T-cell (primary cell): ENCODE measurements around the gene TBCE. TPM values are rescaled to one million over a fixed set of nuclear protein-coding genes. Genes with fewer than 3 reads are reported as not detected.
"Not testable (repeated sequence)": the region's sequence is repeated elsewhere in the genome, so short reads cannot be mapped to it uniquely, and the experiment has no call there.

ENCODE experiments used
- ATAC-seq, 4 experiments: fragments of 200-7000 bp in 3 of 4; fragments of 150-1000 bp in 1 of 4; cut with Tn5 transposase; replicated peaks in 1 of 4; 1 replicate in 3 of 4; 2 replicates in 1 of 4; pipeline ENCODE4 v1.10.0; 2021; ENCODE audit warnings: moderate library complexity in 3 of 4, mild to moderate bottlenecking in 2 of 4, moderate number of reproducible peaks in 1 of 4
- CTCF ChIA-PET, 2 donors: fragments of 300-600 bp; sonication (Branson Sonifier 250); formaldehyde crosslinking; loops; one replicate each; lab custom pipeline; 2022; ENCODE audit warnings: antibody characterized with exemption in 2 of 2; lab: Charles Lee
- POLR2A ChIA-PET, 2 donors: fragments of 300-600 bp; sonication (Branson Sonifier 250); formaldehyde crosslinking; loops; one replicate each; lab custom pipeline; 2022; ENCODE audit warnings: antibody characterized with exemption in 2 of 2; lab: Charles Lee
- DNase-seq, 35 experiments: peaks; one replicate each; pipeline versions ENCODE4 v3.0.0 to v3.0.0-alpha.2; 2013 to 2023
- H3K27ac ChIP-seq: one replicate; pipeline ENCODE4 v1.5.1; 2013; ENCODE audit warnings: low read length
- H3K27me3 ChIP-seq, 2 experiments: replicated peaks in 1 of 2; 1 replicate in 1 of 2; 2 replicates in 1 of 2; pipeline versions ENCODE4 v1.6.1 to v1.7.0; 2013; ENCODE audit warnings: low read length in 1 of 2, mixed read lengths in 1 of 2; ENCODE audit not compliant: control insufficient read depth in 2 of 2, insufficient read depth in 2 of 2; ENCODE audit errors: extremely low read depth in 1 of 2
- H3K36me3 ChIP-seq, 2 donors: 1 replicate in 1 of 2; 2 replicates in 1 of 2; pipeline versions ENCODE4 v1.6.1 to v1.7.0; 2013; ENCODE audit warnings: low read length in 1 of 2; ENCODE audit not compliant: control insufficient read depth in 2 of 2, insufficient read depth in 1 of 2; ENCODE audit errors: extremely low read depth in 1 of 2
- H3K4me1 ChIP-seq, 2 experiments: 1 replicate in 1 of 2; 2 replicates in 1 of 2; pipeline versions ENCODE4 v1.6.1 to v1.7.0; 2013; ENCODE audit warnings: low read length in 2 of 2, mixed read lengths in 1 of 2; ENCODE audit not compliant: insufficient read depth in 2 of 2, control insufficient read depth in 1 of 2; ENCODE audit errors: extremely low read depth in 1 of 2
- H3K4me3 ChIP-seq, 2 donors: 1 replicate in 1 of 2; 2 replicates in 1 of 2; pipeline versions ENCODE4 v1.5.1 to v1.7.0; 2013; ENCODE audit warnings: mild to moderate bottlenecking in 2 of 2, low read length in 1 of 2, moderate library complexity in 1 of 2; ENCODE audit not compliant: control insufficient read depth in 1 of 2; ENCODE audit errors: extremely low read depth in 1 of 2
- H3K9me3 ChIP-seq: 2 replicates; pipeline ENCODE4 v1.7.0; 2013
- H3K27ac Mint-ChIP-seq, 2 donors: one replicate each; pipeline ENCODE4 v1.8.0; 2020 to 2021; ENCODE audit warnings: mild to moderate bottlenecking in 2 of 2, mixed read lengths in 2 of 2
- H3K27me3 Mint-ChIP-seq, 2 donors: one replicate each; pipeline ENCODE4 v1.8.0; 2021 to 2022; ENCODE audit warnings: mixed read lengths in 2 of 2
- H3K36me3 Mint-ChIP-seq: one replicate; pipeline ENCODE4 v1.8.0; 2021; ENCODE audit warnings: mixed read lengths
- H3K4me1 Mint-ChIP-seq, 3 donors: one replicate each; pipeline ENCODE4 v1.8.0; 2020 to 2022; ENCODE audit warnings: mixed read lengths in 3 of 3, mild to moderate bottlenecking in 1 of 3
- H3K4me3 Mint-ChIP-seq, 3 donors: one replicate each; pipeline ENCODE4 v1.8.0; 2020 to 2022; ENCODE audit warnings: mild to moderate bottlenecking in 3 of 3, mixed read lengths in 3 of 3, moderate library complexity in 3 of 3
- H3K9me3 Mint-ChIP-seq, 3 donors: one replicate each; pipeline ENCODE4 v1.8.0; 2020 to 2022; ENCODE audit warnings: mixed read lengths in 3 of 3
- WGBS: methylation state at CpG from one replicate; pipeline ENCODE4 v1.1.5; 2013; ENCODE audit warnings: missing lambda C conversion rate; ENCODE audit not compliant: insufficient coverage; 5-methylcytosine and 5-hydroxymethylcytosine counted together
- total RNA-seq, 35 experiments: library from RNA in 6 of 35; stranded (reverse) in 6 of 35; fragments of 120-200 nt in 1 of 35; gene quantifications; one replicate each; pipeline versions ENCODE4 v1.2.1 to v1.2.4 and lab custom pipeline; 2013 to 2026

Gene TBCE
- total RNA-seq, 5 donors from 2014 or later (not counting 1 experiment from before 2014, with no cell fraction given), result 15.6 to 21.5 (median 18.6) TPM

GRCh38 chr1:235468004-235468403 is 100.8 kb downstream of the TBCE start:
- Mint-ChIP-seq H3K9me3 (no peaks in the 10 kb centered on the region), H3K27me3 (no peaks in the 10 kb centered on the region), H3K4me1 (peaks cover 0 to 6% (median under 1%) of the 10 kb centered on the region in 3 donors), H3K27ac (no peak overlapping the region), H3K36me3 (peaks cover 22% of the 10 kb centered on the region), H3K4me3 (no peak overlapping the region)
- Histone ChIP-seq H3K9me3 (no peaks in the 10 kb centered on the region), H3K36me3 (no peaks in the 10 kb centered on the region), H3K27me3 (no peaks in the 10 kb centered on the region), H3K27ac (no peak overlapping the region), H3K4me1 (no peaks in the 10 kb centered on the region), H3K4me3 (no peak overlapping the region)
- no CpG with 5 or more reads among the region's 3 CpGs for WGBS
- no peak for DNase-seq
- CTCF ChIA-PET, result interaction anchor here in 1 of 2 donors (0.7 kb wide), 1 partner anchor 14 kb away, joined by 6 read pairs; no protein-coding TSS in a partner anchor
- POLR2A ChIA-PET, result interaction anchor here in 1 of 2 donors (0.7 kb wide), 1 partner anchor 276 kb away, joined by 5 read pairs; no protein-coding TSS in a partner anchor
- no peak for ATAC-seq

- no peaks in the 10 kb centered on the region for H3K4me1 ChIP-seq
- no peaks in the 10 kb centered on the region for H3K36me3 ChIP-seq
- ATAC-seq, result no peak
- no peaks in the 10 kb centered on the region for H3K27me3 Mint-ChIP-seq
- no peaks in the 10 kb centered on the region for H3K27me3 ChIP-seq
- ChIA-PET CTCF (no interaction called here), POLR2A (no interaction called here)
- peaks cover 22% of the 10 kb centered on the region for H3K36me3 Mint-ChIP-seq
- H3K27ac ChIP-seq, result no peak overlapping the region
- no peak overlapping the region for H3K4me3 Mint-ChIP-seq
- H3K4me3 ChIP-seq, result no peak overlapping the region
- peaks cover 0 to 6% (median 0%) of the 10 kb centered on the region in 3 donors for H3K4me1 Mint-ChIP-seq
- H3K27ac Mint-ChIP-seq, result no peak overlapping the region
- no CpG with 5 or more reads among the region's 4 CpGs for WGBS
- no peaks in the 10 kb centered on the region for H3K9me3 ChIP-seq
- DNase-seq, result no peak
- H3K9me3 Mint-ChIP-seq, result no peaks in the 10 kb centered on the region
These were observed 101.7 kb downstream of the TBCE start for GRCh38 chr1:235468970-235469369.

GRCh38 chr1:235469897-235470296 is 102.7 kb downstream of the TBCE start:
- DNase-seq, H3K27ac ChIP-seq, CTCF ChIA-PET, H3K4me3 ChIP-seq, H3K27ac Mint-ChIP-seq, H3K27me3 Mint-ChIP-seq, H3K4me3 Mint-ChIP-seq, H3K4me1 Mint-ChIP-seq, ATAC-seq, H3K9me3 Mint-ChIP-seq, H3K27me3 ChIP-seq, H3K9me3 ChIP-seq, POLR2A ChIA-PET, H3K4me1 ChIP-seq, H3K36me3 ChIP-seq: not testable (repeated sequence)
- peaks cover 17% of the 10 kb centered on the region for H3K36me3 Mint-ChIP-seq
- WGBS, result no CpG with 5 or more reads among the region's 2 CpGs

- H3K4me1 ChIP-seq, result no peaks in the 10 kb centered on the region
- Mint-ChIP-seq H3K9me3 (no peaks in the 10 kb centered on the region), H3K36me3 (peaks cover 11% of the 10 kb centered on the region), H3K27me3 (no peaks in the 10 kb centered on the region), H3K4me1 (no peaks in the 10 kb centered on the region), H3K4me3 (no peak overlapping the region), H3K27ac (no peak overlapping the region)
- WGBS, result 100% methylated on average over 2 of the region's 6 CpGs
- H3K27ac ChIP-seq, result no peak overlapping the region
- no peaks in the 10 kb centered on the region for H3K27me3 ChIP-seq
- CTCF ChIA-PET, result interaction anchor here in 1 of 2 donors (0.7 kb wide), 1 partner anchor 744 kb away, joined by 5 read pairs; no protein-coding TSS in a partner anchor
- H3K4me3 ChIP-seq, result no peak overlapping the region
- DNase-seq, result no peak
- no peaks in the 10 kb centered on the region for H3K36me3 ChIP-seq
- POLR2A ChIA-PET, result interaction anchor here (0.6 to 0.7 kb wide), 5 partner anchors 19 to 776 kb away, joined by 4 to 15 read pairs (median 5); no protein-coding TSS in a partner anchor
- ATAC-seq, result no peak
- H3K9me3 ChIP-seq, result no peaks in the 10 kb centered on the region
These were observed 103.7 kb downstream of the TBCE start for GRCh38 chr1:235470741-235471439.

GRCh38 chr1:235473806-235474205 is 106.6 kb downstream of the TBCE start:
- no CpG with 5 or more reads among the region's 1 CpG for WGBS
- Mint-ChIP-seq H3K4me3 (no peak overlapping the region), H3K4me1 (no peaks in the 10 kb centered on the region), H3K9me3 (no peaks in the 10 kb centered on the region), H3K36me3 (peaks cover 24% of the 10 kb centered on the region), H3K27ac (no peak overlapping the region), H3K27me3 (no peaks in the 10 kb centered on the region)
- no peak for DNase-seq
- CTCF ChIA-PET, result no interaction called here
- H3K36me3 ChIP-seq, result peaks cover 0 to 1% of the 10 kb centered on the region in 2 donors
- no peak overlapping the region for H3K4me3 ChIP-seq
- no peak for ATAC-seq
- H3K4me1 ChIP-seq, result no peaks in the 10 kb centered on the region
- POLR2A ChIA-PET, result no interaction called here
- no peaks in the 10 kb centered on the region for H3K27me3 ChIP-seq
- H3K9me3 ChIP-seq, result no peaks in the 10 kb centered on the region
- no peak overlapping the region for H3K27ac ChIP-seq

- ChIA-PET CTCF (no interaction called here), POLR2A (no interaction called here)
- WGBS, result no CpG with 5 or more reads among the region's 5 CpGs
- Histone ChIP-seq H3K36me3 (peaks cover 4 to 14% of the 10 kb centered on the region in 2 donors), H3K27ac (no peak overlapping the region), H3K4me3 (no peak overlapping the region), H3K9me3 (no peaks in the 10 kb centered on the region), H3K4me1 (no peaks in the 10 kb centered on the region), H3K27me3 (no peaks in the 10 kb centered on the region)
- Mint-ChIP-seq H3K9me3 (peaks cover 0 to 4% (median 0%) of the 10 kb centered on the region in 3 donors), H3K4me1 (no peaks in the 10 kb centered on the region), H3K27me3 (no peaks in the 10 kb centered on the region), H3K27ac (no peak overlapping the region), H3K4me3 (no peak overlapping the region), H3K36me3 (peaks cover 51% of the 10 kb centered on the region)
- no peak for DNase-seq
- ATAC-seq, result no peak
These were observed 115.9 kb downstream of the TBCE start for GRCh38 chr1:235483090-235483489.
